NB4 (cell line): ENCODE measurements around the gene SPR.

Experiments
- MYC ChIP-seq: IDR thresholded peaks from 2 replicates; pipeline ENCODE4 v1.6.1; 2011; ENCODE audit warnings: low read depth, low read length
- POLR2A ChIP-seq: IDR thresholded peaks from 2 replicates; pipeline ENCODE4 v1.6.1; 2011; ENCODE audit warnings: mild to moderate bottlenecking; ENCODE audit not compliant: insufficient read length; ENCODE audit errors: extremely low read depth
- TF ChIP-seq, protein P1 (sequence below): IDR thresholded peaks from one replicate; pipeline ENCODE4 v1.5.1; 2012; ENCODE audit warnings: low read depth, low read length
- TF ChIP-seq, protein P2 (sequence below): IDR thresholded peaks from 2 replicates; pipeline ENCODE4 v1.6.1; 2011; ENCODE audit warnings: low read depth, low read length

DNA sequence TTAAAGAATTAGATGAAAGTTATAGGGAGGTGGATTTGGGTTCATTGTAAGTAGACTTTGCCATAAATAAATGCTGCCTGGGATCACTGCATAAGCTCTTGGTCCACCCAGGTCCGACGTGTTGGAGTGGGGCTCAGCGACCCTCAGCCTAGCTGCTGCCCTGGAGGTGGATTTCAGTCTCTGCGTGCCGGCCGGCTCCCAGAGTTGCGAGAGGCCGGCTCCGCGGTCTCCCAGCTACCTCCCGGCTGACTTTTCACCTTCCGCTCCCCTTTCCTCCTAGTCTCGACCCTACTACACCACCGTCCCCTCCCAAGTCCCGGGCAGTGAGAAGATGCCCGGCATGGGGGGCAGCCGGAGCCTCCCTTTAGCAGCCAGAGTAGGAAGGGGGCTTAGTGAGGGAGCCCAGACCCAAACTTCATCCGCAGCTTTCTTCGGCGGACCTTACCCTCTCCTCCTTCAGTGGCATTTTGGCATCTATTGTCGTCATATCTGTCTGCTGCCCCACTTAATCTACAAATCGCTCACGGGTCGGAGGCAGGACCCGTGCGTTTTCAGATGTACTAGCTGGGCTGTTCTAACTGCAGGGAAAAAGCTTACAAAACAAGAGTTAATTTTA lies 38.2 kb downstream of the SPR start:
- TF ChIP-seq, protein P1, sequence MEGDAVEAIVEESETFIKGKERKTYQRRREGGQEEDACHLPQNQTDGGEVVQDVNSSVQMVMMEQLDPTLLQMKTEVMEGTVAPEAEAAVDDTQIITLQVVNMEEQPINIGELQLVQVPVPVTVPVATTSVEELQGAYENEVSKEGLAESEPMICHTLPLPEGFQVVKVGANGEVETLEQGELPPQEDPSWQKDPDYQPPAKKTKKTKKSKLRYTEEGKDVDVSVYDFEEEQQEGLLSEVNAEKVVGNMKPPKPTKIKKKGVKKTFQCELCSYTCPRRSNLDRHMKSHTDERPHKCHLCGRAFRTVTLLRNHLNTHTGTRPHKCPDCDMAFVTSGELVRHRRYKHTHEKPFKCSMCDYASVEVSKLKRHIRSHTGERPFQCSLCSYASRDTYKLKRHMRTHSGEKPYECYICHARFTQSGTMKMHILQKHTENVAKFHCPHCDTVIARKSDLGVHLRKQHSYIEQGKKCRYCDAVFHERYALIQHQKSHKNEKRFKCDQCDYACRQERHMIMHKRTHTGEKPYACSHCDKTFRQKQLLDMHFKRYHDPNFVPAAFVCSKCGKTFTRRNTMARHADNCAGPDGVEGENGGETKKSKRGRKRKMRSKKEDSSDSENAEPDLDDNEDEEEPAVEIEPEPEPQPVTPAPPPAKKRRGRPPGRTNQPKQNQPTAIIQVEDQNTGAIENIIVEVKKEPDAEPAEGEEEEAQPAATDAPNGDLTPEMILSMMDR, result no peak
- TF ChIP-seq, protein P2, sequence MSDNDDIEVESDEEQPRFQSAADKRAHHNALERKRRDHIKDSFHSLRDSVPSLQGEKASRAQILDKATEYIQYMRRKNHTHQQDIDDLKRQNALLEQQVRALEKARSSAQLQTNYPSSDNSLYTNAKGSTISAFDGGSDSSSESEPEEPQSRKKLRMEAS, result no peak
- TF ChIP-seq POLR2A (no peak), MYC (no peak)
